ENCODE measurements around the gene MAN2B2.

The MAN2B2 gene

DNA sequence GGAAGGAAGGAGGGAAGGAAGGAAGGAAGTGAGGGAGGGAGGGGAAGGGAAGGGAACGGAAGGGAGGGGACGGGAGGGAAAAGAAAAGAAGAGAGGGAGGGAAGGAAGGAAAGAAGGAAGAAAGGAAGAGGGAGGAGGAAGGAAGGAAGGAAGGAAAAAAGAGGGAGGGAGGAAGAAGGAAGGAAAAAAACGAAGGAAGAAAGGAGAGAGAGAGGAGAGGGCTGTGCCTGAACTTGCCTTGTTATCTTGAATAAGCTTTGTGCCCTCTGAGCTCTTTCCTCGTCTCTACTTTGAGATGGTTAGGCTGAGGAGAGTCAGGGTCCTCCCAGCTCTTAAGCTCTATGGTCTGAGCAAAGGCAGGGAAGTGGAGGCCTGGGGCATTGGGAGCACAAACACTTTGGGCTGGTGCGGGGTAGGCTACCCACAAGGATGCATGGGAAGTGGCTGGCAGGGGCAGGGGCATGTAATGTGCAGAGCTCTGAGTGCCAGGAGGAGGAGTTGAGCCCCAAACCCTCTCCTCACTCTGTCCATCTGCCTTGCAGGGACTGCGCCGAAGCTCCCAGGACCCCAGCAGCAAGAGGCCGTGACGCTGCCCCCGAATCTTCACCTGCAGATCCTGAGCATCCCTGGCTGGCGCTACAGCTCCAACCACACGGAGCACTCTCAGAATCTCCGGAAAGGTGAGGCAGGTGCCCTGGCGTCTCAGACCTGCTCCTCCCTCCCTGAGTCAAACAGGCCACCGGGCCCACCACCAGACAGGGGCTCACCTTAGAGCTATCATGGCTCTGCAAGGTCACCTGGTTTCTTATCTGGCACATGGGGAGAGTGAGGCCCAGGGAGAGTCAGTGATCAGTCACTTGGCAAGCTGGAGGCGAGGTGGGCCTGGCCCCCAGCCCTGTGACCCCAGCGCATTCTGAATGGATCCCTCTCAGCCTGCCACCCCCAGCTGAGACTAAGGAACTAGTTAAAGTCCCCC is 39.0 kb downstream of the MAN2B2 start:
- H3K4me1 ChIP-seq (ENCODE audit: control insufficient read depth in 2 of 2, insufficient read depth in 1 of 2, low read depth in 1 of 2, low read length in 2 of 2) = peaks cover 0 to under 1% of the 10 kb centered on the region in 2 donors
- WGBS, 2 donors (ENCODE audit: extremely low coverage in 2 of 2, insufficient read length in 2 of 2, insufficient replicate concordance in 1 of 2) = 100% methylated on average over 2 of the region's 17 CpGs; no CpG with 5 or more reads in 1 of the 2 donors
- H3K4me2 ChIP-seq (ENCODE audit: insufficient read depth, low read length, poor library complexity, severe bottlenecking) = no peak overlapping the region

DNA sequence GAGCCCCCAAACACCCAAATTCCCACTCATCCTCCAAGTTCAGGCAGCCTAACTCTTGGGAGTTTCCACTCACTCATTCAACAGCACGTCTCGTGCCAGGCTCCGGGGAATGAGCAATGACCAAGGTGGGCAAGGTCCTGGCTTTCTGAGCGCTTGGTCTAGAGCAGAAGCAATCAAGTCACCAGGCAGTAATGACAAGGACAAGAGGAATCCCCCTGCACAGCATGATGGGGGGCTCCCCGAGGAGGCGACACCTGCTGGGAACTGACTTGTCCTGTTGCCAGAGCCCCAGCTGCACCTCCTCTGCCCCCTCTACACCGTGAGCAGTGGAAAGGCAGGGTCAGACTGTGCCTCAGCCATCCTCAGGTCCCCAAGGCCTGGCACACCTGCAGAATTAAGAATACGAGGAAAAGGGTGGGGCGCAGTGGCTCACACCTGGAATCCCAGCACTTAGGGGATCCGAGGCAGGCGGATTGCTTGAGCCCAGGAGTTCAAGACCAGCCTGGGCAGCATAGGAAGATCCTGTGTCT is 39.8 kb downstream of the MAN2B2 start:
- Histone ChIP-seq H3K18ac (ENCODE audit: low read length) (no peak overlapping the region), H3K36me3 (replicated peaks in 1 of 2; ENCODE audit: control insufficient read depth in 2 of 2, insufficient read depth in 2 of 2, low read length in 2 of 2) (peaks cover 11 to 48% of the 10 kb centered on the region in 2 donors), H3K27ac (replicated peaks; ENCODE audit: low read length) (no peak overlapping the region), H3K23ac (ENCODE audit: low read depth, low read length, poor library complexity) (no peak overlapping the region), H3K9me3 (replicated peaks in 1 of 2; ENCODE audit: control insufficient read depth in 2 of 2, insufficient read depth in 1 of 2, low read depth in 1 of 2, low read length in 2 of 2) (no peaks in the 10 kb centered on the region), H3K4ac (ENCODE audit: low read length) (no peak overlapping the region), H2BK12ac (ENCODE audit: low read length) (no peak overlapping the region), H3K4me3 (ENCODE audit: low read length in 2 of 2) (peak overlapping the region in 1 of 2 donors; percentile 20), H2AFZ (ENCODE audit: low read length) (no peak overlapping the region), H3K27me3 (ENCODE audit: control insufficient read depth in 3 of 3, insufficient read depth in 3 of 3, low read depth in 1 of 3, low read length in 3 of 3) (no peaks in the 10 kb centered on the region), H4K91ac (ENCODE audit: low read depth, low read length, poor library complexity) (no peak overlapping the region), H2BK120ac (ENCODE audit: low read depth, low read length) (no peak overlapping the region), H3K4me2 (ENCODE audit: insufficient read depth, low read length, poor library complexity, severe bottlenecking) (no peak overlapping the region), H3K4me1 (ENCODE audit: control insufficient read depth in 2 of 2, insufficient read depth in 1 of 2, low read depth in 1 of 2, low read length in 2 of 2) (no peaks in the 10 kb centered on the region), H2BK5ac (ENCODE audit: low read length) (no peak overlapping the region), H3K79me1 (ENCODE audit: low read depth, low read length) (peaks cover 4% of the 10 kb centered on the region), H3K9ac (ENCODE audit: low read depth, low read length, poor library complexity) (no peak overlapping the region), H2BK15ac (ENCODE audit: low read length) (no peak overlapping the region), H3K14ac (ENCODE audit: low read length) (no peak overlapping the region), H4K8ac (ENCODE audit: low read depth, low read length) (no peak overlapping the region), H2AK5ac (ENCODE audit: low read depth, low read length) (no peak overlapping the region)
- no peak for DNase-seq (ENCODE audit: low spot score)
- no CpG with 5 or more reads among the region's 11 CpGs for WGBS, 2 donors (ENCODE audit: extremely low coverage in 2 of 2, insufficient read length in 2 of 2, insufficient replicate concordance in 1 of 2)

More for the DNA sequence above, 39.0 kb downstream of the MAN2B2 start:
- H3K4me3 ChIP-seq (ENCODE audit: low read length in 2 of 2) = no peak overlapping the region
- H3K27ac ChIP-seq (replicated peaks; ENCODE audit: low read length) = no peak overlapping the region
- H2BK5ac ChIP-seq (ENCODE audit: low read length) = no peak overlapping the region
- no peak overlapping the region for H2BK120ac ChIP-seq (ENCODE audit: low read depth, low read length)
- H3K4ac ChIP-seq (ENCODE audit: low read length) = no peak overlapping the region
- no peak overlapping the region for H2AK5ac ChIP-seq (ENCODE audit: low read depth, low read length)
- no peak overlapping the region for H4K8ac ChIP-seq (ENCODE audit: low read depth, low read length)
- H3K36me3 ChIP-seq (replicated peaks in 1 of 2; ENCODE audit: control insufficient read depth in 2 of 2, insufficient read depth in 2 of 2, low read length in 2 of 2) = peaks cover 10 to 46% of the 10 kb centered on the region in 2 donors
- no peak for DNase-seq (ENCODE audit: low spot score)
- H3K79me1 ChIP-seq (ENCODE audit: low read depth, low read length) = peaks cover 4% of the 10 kb centered on the region
- peak overlapping the region; percentile 13 for H3K18ac ChIP-seq (ENCODE audit: low read length)
- H3K23ac ChIP-seq (ENCODE audit: low read depth, low read length, poor library complexity) = no peak overlapping the region
- H2BK12ac ChIP-seq (ENCODE audit: low read length) = no peak overlapping the region
- H4K91ac ChIP-seq (ENCODE audit: low read depth, low read length, poor library complexity) = no peak overlapping the region
- no peaks in the 10 kb centered on the region for H3K9me3 ChIP-seq (replicated peaks in 1 of 2; ENCODE audit: control insufficient read depth in 2 of 2, insufficient read depth in 1 of 2, low read depth in 1 of 2, low read length in 2 of 2)
- no peaks in the 10 kb centered on the region for H3K27me3 ChIP-seq (ENCODE audit: control insufficient read depth in 3 of 3, insufficient read depth in 3 of 3, low read depth in 1 of 3, low read length in 3 of 3)
- no peak overlapping the region for H2BK15ac ChIP-seq (ENCODE audit: low read length)
- H2AFZ ChIP-seq (ENCODE audit: low read length) = no peak overlapping the region
- H3K14ac ChIP-seq (ENCODE audit: low read length) = no peak overlapping the region
- H3K9ac ChIP-seq (ENCODE audit: low read depth, low read length, poor library complexity) = no peak overlapping the region

DNA sequence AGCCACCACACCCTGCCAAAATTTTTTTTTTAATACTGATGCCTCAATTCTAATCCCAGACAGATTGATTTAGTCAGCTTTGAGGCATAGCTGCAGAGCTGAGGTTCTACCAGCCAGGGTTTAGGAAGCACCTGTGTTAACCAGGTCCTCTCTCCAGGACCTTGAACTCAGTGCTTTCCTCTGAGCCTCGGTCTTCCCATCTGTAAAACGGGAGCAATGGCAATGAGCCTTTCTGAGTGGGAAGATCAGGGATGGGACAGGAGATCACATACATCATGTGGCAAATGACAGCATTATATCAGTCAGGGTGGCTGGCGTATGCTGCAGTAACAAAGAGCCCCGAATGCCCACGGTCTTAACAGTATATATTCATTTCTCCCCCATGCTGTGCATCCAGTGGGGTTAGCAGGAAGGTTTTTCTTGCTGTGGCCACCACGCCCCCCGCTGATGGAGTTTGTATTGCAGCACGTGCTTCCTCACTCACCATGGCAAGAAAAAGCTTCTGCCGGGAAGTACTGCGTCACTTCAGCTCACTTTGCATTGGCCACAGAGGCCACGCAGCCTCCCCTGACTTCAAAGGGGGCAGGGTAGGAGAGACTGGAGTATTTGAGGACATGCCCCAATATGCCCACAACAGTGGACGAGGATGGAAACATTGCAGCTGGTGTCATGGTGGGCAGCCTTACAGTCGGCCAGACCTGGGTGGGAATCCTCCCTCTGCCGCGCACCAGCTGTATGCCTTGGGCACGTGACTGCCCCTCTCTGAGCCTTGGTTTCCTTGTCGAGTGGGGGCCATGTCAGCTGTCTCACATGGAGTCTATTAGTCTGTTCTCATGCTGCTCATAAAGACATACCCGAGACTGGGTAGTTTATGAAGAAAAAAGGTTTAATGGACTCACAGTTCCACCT is 41.4 kb downstream of the MAN2B2 start:
- no peak overlapping the region for H3K27ac ChIP-seq (replicated peaks; ENCODE audit: low read length)
- H3K4me2 ChIP-seq (ENCODE audit: insufficient read depth, low read length, poor library complexity, severe bottlenecking) = no peak overlapping the region
- no peak overlapping the region for H3K23ac ChIP-seq (ENCODE audit: low read depth, low read length, poor library complexity)
- no peaks in the 10 kb centered on the region for H3K4me1 ChIP-seq (ENCODE audit: control insufficient read depth in 2 of 2, insufficient read depth in 1 of 2, low read depth in 1 of 2, low read length in 2 of 2)
- H3K36me3 ChIP-seq (replicated peaks in 1 of 2; ENCODE audit: control insufficient read depth in 2 of 2, insufficient read depth in 2 of 2, low read length in 2 of 2) = peaks cover 9 to 40% of the 10 kb centered on the region in 2 donors
- H2BK120ac ChIP-seq (ENCODE audit: low read depth, low read length) = no peak overlapping the region
- no peak overlapping the region for H2BK5ac ChIP-seq (ENCODE audit: low read length)
- no peak overlapping the region for H2AFZ ChIP-seq (ENCODE audit: low read length)
- WGBS, 2 donors (ENCODE audit: extremely low coverage in 2 of 2, insufficient read length in 2 of 2, insufficient replicate concordance in 1 of 2) = no CpG with 5 or more reads among the region's 18 CpGs
- peak overlapping the region; percentile 6 for H2AK5ac ChIP-seq (ENCODE audit: low read depth, low read length)
- H3K9me3 ChIP-seq (replicated peaks in 1 of 2; ENCODE audit: control insufficient read depth in 2 of 2, insufficient read depth in 1 of 2, low read depth in 1 of 2, low read length in 2 of 2) = no peaks in the 10 kb centered on the region
- H3K4ac ChIP-seq (ENCODE audit: low read length) = no peak overlapping the region
- peaks cover 4% of the 10 kb centered on the region for H3K79me1 ChIP-seq (ENCODE audit: low read depth, low read length)
- H4K8ac ChIP-seq (ENCODE audit: low read depth, low read length) = no peak overlapping the region
- no peaks in the 10 kb centered on the region for H3K27me3 ChIP-seq (ENCODE audit: control insufficient read depth in 3 of 3, insufficient read depth in 3 of 3, low read depth in 1 of 3, low read length in 3 of 3)
- H4K91ac ChIP-seq (ENCODE audit: low read depth, low read length, poor library complexity) = no peak overlapping the region
- no peak overlapping the region for H2BK12ac ChIP-seq (ENCODE audit: low read length)
- no peak for DNase-seq (ENCODE audit: low spot score)
- no peak overlapping the region for H2BK15ac ChIP-seq (ENCODE audit: low read length)
- no peak overlapping the region for H3K4me3 ChIP-seq (ENCODE audit: low read length in 2 of 2)
- no peak overlapping the region for H3K18ac ChIP-seq (ENCODE audit: low read length)
- no peak overlapping the region for H3K9ac ChIP-seq (ENCODE audit: low read depth, low read length, poor library complexity)
- H3K14ac ChIP-seq (ENCODE audit: low read length) = no peak overlapping the region
